HUDEP-2 (cell line): ENCODE results near the gene EHBP1.
"Not testable (repeated sequence)": the region's sequence is repeated elsewhere in the genome, so short reads cannot be mapped to it uniquely, and the experiment has no call there.

Source experiments
- DNase-seq, 76 experiments: peaks; one replicate each; lab custom pipeline; 2025; ENCODE audit not compliant: unreplicated experiment in 76 of 76; lab: John Stamatoyannopoulos, UW

Gene EHBP1

GRCh38 chr2:63057249-63058143 lies 352.0 kb downstream of the EHBP1 start:
- DNase-seq = peak in 1 of 76 experiments; percentile 3

GRCh38 chr2:63058144-63058920 lies 352.8 kb downstream of the EHBP1 start:
- peak in 10 of 76 experiments; percentile 7 to 47 (median 38) for DNase-seq

- DNase-seq = peak in 39 of 76 experiments; percentile 22 to 74 (median 49)
These were observed 353.6 kb downstream of the EHBP1 start for GRCh38 chr2:63058921-63059792.

GRCh38 chr2:63059793-63060471 lies 354.4 kb downstream of the EHBP1 start:
- peak in 13 of 76 experiments; percentile 16 to 73 (median 38) for DNase-seq

GRCh38 chr2:63060472-63060991 lies 355.0 kb downstream of the EHBP1 start:
- no peak for DNase-seq

- DNase-seq = no peak
These were observed 358.7 kb downstream of the EHBP1 start for GRCh38 chr2:63064197-63064596.

GRCh38 chr2:63064661-63065060 lies 359.1 kb downstream of the EHBP1 start:
- no peak for DNase-seq

GRCh38 chr2:63066265-63066664 lies 360.8 kb downstream of the EHBP1 start:
- DNase-seq = no peak

GRCh38 chr2:63066838-63067237 lies 361.3 kb downstream of the EHBP1 start:
- DNase-seq = no peak

- no peak for DNase-seq
These were observed 366.2 kb downstream of the EHBP1 start for GRCh38 chr2:63071664-63072063.

- no peak for DNase-seq
These were observed 368.5 kb downstream of the EHBP1 start for GRCh38 chr2:63073994-63074393.

GRCh38 chr2:63074399-63074798 lies 368.9 kb downstream of the EHBP1 start:
- DNase-seq = not testable (repeated sequence)

GRCh38 chr2:63078852-63079606 lies 373.5 kb downstream of the EHBP1 start:
- peak in 22 of 76 experiments; percentile 3 to 50 (median 18) for DNase-seq

GRCh38 chr2:63081404-63081803 lies 375.9 kb downstream of the EHBP1 start:
- DNase-seq = no peak

- DNase-seq = no peak
These were observed 381.2 kb downstream of the EHBP1 start for GRCh38 chr2:63086687-63087086.

GRCh38 chr2:63092401-63092800 lies 386.9 kb downstream of the EHBP1 start:
- no peak for DNase-seq

- no peak for DNase-seq
These were observed 387.3 kb downstream of the EHBP1 start for GRCh38 chr2:63092857-63093256.

- no peak for DNase-seq
These were observed 388.0 kb downstream of the EHBP1 start for GRCh38 chr2:63093502-63093901.
